DMS114 treated with DMSO at 0.1 percent for 48 hours (cell line): ENCODE measurements around the gene HPF1.
"Not testable (repeated sequence)": the region's sequence is repeated elsewhere in the genome, so short reads cannot be mapped to it uniquely, and the experiment has no call there.

Experiments
- DNase-seq: peaks from one replicate; lab custom pipeline; 2025; ENCODE audit not compliant: unreplicated experiment; lab: John Stamatoyannopoulos, UW

Gene HPF1

DNA sequence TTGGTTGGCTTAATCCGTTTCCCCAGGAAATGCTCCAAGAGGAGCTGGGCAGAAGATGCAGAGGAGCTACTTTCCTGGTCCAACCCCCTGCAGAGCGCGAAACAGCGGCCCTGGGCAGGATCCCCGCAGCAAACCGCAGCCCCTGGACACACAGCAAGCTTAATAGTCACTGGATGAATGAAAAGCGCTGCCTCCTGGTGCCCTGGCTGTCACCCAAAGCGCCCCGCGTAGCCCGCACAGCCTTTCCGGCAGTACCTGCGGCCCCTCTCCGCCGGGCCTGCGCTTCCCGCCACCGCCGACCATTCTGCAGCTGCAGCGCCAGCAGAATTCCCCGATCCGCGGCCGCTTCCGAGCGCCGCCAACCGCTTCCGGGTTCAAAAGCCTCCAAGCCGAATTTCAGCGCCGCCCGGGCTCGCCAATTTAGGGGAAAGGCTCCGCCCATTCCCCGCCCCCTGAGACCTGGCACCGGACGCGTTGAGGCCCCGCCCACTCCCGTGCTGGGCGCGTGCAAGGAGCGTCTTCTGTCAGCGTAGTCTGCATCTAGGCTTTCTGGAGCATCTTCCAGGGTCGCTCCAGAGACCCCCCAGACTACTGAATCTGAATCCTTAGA lies at the start of gene HPF1:
TSS of gene HPF1 (minus strand) at position 370 of the 610 bp plus-strand sequence. CDS start at position 303, 67 bp downstream.
- peak; percentile 88 for DNase-seq

DNA sequence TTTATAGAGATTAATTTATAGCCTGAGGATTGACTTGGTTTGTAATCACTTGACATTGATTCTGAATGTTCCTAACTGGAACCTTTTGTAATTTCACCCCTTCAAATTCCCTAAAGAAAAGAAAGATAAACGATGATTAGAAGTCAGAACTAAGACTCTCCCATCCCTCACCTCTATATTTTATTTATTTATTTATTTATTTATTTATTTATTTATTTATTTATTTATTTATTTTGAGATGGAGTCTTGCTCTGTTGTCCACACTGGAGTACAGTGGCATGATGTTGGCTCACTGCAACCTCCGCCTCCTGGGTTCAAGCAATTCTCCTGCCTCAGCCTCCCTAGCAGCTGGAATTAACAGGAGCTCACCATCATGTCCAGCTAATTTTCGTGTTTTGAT lies 49.0 kb upstream of the HPF1 start:
- DNase-seq: not testable (repeated sequence)

DNA sequence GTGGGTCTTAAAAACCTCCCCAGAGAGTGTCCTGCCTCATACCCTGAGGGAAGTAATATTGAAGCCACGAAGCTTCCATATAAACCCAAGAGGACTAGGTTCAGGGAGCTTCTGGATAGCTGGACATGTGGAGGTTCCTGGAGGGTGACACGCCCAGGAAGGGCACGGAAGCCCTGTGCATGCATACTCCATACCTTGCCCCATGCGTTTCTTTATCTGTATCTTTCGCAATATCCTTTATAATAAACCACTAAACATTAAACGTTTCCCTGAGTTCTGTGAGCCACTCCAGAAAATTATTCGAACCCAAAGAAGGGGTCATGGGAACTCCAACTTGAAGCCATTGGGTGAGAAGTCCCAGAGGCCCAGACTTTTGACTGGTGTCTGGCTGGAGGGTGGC lies 45.7 kb upstream of the HPF1 start:
- DNase-seq: no peak

DNA sequence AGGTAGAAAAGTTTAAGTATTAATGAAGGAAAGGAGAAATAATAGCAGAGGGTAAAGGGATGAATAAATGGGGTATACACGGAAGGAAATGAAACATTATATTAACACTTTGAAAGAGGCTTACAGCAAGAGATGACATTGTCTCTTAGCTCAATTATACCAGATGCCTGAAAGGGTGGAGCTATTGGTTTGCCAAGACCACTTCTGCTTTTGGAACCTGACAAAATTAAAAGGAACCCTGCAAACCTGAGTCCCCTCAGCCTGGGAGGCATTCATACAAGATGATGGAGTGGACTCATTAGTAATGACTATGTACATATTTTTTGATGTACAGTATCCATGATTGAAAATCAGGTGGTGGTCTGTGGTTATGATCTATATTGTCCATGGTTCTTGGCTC lies 45.1 kb upstream of the HPF1 start:
- DNase-seq: no peak

DNA sequence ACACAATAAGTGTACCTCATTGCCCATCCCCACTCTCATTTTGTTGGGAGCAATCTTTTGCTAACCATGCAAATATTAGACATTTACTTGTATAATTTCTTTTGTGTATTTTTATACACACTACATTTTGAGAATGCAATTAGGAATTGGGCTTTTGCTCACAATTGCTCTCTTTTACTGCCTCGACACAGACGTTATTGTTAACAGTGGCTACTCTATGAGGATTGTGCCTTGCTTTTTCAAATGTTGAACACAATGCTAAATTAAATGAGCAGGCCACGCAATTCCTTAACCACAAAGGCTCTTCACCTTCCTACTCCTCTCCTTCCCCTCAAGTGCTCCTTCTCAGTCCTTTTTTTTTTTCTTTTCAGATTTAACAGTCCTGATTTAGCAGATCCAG lies 42.8 kb upstream of the HPF1 start:
- no peak for DNase-seq

DNA sequence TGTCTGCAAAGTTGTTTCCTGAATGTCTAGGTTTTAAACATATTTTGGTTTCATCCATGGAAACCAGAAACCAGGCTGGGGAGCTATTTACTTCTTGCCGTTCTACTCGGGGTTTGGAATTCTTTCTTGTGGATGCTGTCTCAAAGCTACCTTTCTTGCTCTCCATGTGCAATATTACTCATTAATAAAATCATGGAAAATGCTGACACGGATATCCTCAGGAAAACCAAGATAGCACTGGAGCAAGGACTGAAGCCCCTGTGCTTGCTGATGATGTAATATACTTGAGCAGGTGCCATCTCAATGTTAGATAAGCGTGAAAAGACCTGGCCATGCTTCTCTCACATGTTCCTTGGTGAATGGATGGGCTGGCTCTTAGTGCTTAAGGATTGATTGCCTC lies 41.5 kb upstream of the HPF1 start:
- DNase-seq: no peak

DNA sequence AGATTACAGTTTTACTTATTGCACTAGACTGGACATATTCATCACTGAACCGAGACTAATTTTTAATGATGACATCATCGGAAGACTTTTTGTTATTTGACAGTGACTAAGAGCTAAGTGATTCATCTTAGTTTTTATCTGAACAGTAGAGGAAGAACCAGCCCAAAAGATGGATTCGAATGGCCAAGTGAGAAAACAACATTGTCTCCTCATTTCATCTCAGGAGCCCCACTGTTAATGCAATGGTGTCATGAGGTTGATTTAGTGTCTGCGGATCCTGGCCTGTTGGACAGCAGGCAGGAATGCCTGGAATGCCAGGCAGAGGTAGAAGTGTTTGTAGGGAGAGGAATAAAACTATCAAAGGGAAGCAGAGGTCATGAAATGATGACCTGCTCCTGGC lies 37.8 kb upstream of the HPF1 start:
- DNase-seq: no peak

DNA sequence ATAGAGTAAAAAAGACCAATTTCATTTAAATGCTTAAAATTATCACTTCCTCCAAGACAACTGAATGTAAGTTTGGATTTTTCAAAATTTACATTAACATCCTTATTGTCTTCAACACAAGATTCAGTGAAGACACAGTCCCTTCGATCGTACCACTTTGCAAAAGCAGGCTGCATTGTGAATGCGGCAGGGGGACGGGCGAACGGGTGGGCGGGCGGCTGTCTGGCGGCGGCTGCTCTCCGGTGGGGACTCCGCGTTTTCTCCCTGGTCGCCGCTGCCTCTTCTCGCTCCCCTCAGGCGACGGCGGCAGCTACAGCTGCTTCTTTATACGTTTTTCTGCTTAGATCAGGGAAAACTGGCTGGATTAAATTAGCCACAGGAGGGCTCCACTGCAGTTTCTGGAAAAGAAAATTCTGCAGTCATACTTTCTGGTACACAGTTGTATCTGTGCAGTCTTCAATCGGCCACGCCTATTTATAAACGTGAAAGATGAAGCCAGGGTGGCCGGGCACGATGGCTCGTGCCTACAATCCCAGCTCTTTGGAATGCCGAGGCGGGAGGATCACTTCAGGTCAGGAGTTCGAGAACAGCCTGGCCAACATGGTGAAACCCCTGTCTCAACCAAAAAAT lies 33.9 kb upstream of the HPF1 start:
- DNase-seq: peak; percentile 70

DNA sequence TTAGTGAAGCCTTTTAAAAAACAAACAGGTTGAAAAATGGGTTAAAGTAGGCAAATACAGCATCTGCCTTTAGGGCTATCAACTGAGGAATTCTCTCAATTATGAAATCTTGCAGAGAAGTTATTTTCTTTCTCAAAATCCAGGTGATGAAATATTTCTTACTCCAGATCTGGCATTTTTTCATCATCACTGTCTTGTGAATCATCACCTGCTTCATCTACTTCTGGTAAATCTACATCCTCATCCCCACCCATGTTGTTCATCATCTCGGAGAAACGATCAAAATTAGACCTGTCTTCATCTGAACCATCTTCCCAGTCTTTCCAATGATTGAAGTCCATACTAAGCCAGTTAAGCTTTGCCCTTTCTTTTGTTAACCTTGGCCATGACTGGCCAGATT lies 33.3 kb upstream of the HPF1 start:
- DNase-seq: no peak

DNA sequence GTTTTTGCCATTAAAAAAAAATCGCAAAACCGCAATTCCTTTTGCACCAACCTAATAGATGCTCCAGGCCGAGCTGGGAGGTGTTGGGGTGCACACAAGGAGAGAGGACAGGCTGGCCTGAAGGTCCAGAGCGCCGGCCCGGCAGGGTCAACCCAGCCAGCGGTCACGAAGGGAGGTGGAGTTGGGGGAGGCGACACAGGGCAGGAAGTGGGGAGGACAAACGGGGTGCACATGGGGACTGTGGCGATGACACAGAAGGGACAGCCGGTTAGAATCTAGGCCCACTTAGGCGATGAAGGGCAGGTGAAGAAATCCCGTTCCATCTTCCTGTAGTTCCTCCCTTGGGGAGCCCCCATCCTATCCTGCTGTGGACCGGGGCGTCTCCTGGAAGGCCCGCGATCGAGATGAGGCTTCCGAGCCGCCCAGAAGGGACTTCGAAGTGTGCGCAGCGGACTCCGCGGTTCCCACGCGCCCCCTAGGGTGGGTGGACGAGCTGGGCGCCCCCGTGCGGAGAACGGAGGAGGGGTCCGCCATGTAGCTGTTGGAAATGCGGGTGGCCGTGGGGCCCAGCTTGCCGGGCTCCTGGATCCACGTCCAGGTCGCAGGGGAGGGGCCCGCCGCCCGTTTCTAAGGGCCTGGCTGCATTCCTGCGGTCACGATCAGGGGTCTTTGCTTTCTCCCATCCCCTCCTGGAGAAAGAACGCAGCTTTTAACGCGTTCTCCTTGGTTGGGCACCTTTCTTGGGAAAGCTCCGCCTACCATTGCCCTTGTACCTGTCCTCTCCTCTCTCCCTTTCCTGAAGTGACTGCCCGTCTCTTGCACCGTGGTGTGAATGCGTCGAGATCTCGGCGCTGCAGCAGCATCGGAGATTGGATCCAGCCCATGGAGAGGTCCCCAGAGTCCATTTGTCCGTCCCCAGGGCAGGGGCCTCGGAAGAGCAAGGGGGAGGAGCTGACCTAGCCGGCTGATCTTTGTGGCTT lies 17.0 kb upstream of the HPF1 start:
- no peak for DNase-seq

DNA sequence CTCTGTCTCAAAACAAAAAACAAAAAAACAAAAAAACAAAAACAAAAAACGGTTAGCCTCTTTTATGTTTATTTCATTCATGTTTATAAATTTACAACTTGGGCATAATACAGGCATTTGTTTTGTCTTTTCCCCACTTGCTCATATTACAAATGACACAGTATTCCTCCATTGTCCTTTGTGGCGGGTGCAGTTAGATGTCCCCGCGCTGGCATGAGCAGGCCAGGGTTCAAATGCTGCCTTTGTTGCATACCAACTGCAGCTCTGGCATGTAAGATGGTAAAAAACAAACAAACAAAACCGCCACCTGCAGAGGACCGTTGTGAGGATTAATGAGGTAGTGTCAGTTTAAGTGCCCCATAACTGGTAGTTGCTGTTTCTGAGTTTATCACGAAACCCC lies 16.1 kb upstream of the HPF1 start:
- no peak for DNase-seq

DNA sequence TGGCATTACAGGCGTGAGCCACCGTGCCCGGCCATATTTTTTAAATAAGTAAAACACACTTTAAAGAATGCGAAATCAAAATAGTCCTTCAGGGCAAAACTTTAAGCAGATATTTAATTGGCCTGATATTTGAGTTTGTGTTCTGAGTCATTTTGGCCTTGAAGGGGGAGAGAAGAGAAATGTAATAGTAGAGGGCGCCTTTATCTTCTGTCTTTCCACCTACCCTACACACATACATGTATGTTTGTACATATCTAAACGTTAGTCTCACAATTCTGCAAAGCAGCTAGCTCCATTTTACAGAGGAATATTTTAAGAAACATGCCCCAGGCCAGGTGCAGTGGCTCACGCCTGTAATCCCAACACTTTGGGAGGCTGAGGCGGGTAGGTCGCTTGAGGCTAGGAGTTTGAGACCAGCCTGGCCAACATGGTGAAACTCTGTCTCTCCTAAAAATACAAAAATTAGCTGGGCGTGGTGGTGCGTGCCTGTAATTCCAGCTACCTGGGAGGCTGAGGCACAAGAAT lies 13.9 kb upstream of the HPF1 start:
- DNase-seq: not testable (repeated sequence)

DNA sequence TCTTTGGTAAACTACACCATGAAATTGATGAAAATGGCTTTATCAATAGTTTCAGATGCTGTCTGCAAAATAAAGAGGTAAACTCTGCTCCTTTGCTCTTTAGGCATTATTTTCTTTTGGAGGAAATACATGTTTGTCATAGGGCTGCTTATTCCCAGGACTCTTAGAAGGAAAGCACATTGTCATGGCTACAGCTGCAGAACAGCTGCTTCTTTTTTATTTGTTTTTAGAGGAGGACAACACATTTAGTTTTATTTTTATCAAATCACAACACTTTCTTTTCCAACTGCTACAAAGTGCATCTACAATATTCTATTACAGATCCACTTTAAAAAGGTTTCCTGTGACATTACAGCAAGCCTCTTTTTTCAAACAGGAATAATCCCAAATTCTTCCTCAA lies 12.7 kb upstream of the HPF1 start:
- DNase-seq: no peak

DNA sequence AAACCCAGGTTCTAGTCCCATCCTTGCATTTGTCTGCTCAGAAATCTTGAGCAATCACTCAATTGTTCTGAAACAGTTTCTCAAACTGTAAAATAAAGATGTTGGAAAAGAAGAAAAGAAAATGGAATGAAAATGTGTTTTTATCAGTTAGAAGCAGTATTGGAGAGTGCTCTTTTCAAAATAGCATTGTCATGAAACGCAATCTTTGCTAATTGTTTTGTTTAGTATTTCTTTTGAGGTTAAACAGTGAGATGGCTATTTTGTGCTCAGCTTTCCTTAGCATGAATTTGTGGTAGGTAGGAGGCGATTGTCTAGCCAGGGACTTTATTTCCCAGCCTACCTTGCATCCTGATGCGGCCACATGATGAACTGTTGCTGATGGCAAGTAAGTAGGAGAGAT lies 10.6 kb upstream of the HPF1 start:
- no peak for DNase-seq

DNA sequence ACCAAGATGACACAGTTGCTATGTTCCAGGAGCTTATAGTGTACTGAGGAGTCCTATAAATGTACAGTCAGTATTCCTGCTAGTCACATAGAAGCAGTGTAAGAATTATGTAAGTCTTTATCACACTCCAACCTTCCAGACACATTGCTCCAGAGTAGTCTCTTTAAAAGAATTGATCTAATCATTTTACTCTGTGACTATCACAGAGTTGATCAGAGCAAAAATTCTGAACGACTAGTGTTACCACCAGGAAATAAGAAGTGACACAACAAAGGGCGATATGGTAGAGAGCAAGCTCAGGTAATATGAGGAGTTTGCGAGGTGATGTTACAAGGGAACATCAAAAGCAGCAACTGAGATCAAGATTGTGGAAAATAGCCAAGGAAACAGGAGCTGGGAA lies 9.0 kb upstream of the HPF1 start:
- no peak for DNase-seq

DNA sequence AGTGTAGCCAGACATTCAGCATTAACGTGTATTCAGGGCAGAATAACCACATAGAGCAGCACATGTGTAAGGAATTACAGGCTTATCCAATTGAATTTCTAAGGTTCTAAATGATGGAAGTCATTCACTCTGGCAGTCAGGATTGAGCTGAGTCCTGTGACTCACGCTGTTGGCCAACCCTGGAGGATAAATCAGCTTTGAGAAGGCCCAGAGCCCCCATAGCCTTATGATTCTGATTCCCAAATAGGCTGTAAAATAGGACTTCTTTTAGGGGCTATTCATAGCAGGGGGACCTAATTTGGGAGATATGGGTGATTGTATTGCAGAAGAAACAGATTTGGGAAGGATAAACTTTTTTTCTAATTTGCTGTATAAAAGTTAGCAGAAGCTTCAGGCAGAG lies 8.1 kb upstream of the HPF1 start:
- DNase-seq: no peak

DNA sequence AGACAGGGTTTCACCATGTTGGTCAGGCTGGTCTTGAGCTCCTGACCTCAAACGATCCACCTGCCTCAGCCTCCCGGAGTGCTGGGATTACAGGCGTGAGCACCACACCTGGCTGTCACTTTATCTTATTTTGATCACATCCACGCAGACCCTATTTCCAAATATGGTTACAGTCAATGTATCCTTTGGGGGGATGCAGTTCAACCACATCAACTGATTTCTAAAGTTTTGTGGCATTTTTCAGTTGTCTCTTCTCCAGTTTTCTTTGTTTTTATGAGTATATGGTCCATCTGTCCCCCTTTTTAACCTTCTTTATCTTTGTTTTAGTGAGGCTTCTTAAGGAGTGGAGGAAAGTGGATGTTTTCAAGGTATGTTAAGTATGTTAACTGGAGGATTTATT lies 4.1 kb upstream of the HPF1 start:
- DNase-seq: no peak

DNA sequence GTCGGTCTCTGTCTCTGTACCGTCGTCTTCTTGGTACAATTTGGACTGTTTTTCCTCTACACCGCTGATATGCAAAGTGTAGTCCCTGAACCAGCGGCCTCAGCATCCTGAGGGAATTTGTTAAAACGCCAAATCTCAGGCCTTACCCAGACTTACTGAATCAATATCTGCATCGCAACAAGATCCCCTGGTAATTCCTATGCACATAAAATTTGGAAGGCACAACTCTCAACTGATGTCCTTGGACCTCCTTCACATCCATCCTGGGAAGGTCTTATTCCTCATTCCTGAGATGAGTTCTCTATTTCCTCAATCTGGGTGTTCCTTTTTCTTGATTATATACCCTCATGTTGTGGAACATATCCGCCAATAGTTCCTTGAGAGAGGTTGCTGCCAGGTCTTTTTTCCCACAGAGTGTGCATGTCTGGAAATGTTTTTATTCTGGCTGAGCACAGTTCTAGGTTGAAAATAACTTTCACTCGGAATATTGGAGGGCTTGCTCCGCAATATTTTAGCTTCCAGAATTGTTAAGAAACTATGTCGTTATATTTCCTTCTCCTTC lies 738 bp upstream of the HPF1 start:
- DNase-seq: no peak

DNA sequence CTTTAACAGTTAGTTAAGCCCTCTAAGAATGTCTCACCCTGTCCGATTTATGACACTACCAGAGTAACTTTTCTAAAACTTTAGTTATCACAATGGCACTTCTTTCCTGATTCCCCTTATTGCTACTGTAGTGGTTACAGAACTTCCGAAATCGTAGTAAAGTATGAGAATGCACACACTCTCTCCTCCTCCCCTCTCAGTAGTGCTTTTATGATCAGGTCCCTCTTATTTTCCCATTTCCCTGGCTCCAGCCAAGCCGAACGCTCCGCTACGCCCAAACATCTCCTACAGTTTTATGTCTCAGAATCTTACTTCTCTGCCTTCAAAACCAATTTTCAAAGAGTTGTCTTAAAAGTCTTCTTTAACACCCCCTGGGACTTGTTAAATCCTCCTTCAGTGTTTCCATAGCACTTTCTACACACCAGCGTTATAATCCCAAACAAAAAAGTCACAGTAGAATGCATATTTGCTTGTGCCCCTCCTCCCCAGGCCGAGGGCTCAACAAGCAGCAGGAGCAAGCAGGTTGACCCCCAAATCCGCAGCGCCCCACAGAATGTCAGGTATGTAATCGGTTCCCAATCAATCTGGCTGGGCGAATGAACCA lies 671 bp downstream of the HPF1 start:
- no peak for DNase-seq

DNA sequence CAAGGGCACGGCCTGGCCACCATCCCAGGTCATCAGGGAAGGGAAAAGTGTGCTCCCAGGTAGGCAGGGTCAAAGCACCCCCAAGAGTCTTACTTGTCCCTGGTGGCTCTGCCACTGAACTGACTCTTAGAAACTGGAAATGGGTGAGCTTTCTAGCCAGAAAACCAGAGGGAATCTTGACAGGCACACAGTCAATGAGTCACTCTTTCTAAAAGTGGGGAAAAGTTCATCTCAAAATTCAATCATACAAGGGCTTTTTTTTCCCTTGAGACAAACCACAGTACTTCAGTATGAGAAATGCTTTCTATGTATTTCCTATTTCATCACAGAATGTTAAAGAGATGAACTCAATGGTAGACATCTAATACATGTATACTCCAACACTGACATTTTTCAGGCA lies 12.5 kb downstream of the HPF1 start:
- DNase-seq: no peak

DNA sequence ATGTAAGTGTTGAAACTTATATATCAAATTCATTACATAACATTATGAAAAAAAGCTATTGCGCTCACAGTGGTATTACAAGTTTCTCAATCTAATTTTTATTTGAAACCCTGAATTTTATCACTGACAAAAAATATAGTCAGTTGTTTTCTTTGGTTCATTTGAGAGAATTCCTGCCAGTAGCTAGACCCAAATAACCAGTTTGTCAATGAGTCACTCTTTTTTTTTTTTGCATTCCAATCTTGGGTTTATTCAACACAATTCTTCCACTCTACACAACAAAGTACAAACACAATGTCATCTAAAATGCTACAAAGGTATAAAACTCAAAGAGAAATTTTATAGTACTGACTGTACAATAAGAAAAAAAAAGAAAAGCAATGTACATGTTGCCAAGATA lies 13.1 kb downstream of the HPF1 start:
- no peak for DNase-seq
